H1 (cell line): ENCODE results near the gene PAK6.

Experiments used
- CTCF ChIP-seq, 3 experiments: IDR thresholded peaks; 1 replicate in 2 of 3; 2 replicates in 1 of 3; pipeline versions ENCODE4 v1.5.1 to v1.6.1; 2011; ENCODE audit warnings: low read length in 3 of 3, mild to moderate bottlenecking in 3 of 3, inconsistent platforms in 2 of 3, low read depth in 1 of 3, moderate library complexity in 1 of 3; ENCODE audit not compliant: insufficient read depth in 1 of 3; ENCODE audit errors: control extremely low read depth in 1 of 3
- EZH2 ChIP-seq: fragments of 200-600 bp; sonication (generic); IDR thresholded peaks from 2 replicates; pipeline ENCODE4 v1.7.1; 2012; ENCODE audit warnings: low read depth, mild to moderate bottlenecking, moderate library complexity, low read length, inconsistent platforms; ENCODE audit not compliant: severe bottlenecking
- JUND ChIP-seq: IDR thresholded peaks from 2 replicates; pipeline ENCODE4 v1.6.1; 2011; ENCODE audit warnings: mild to moderate bottlenecking, improper control_type of control experiment, low read length
- MAX ChIP-seq: IDR thresholded peaks from 2 replicates; pipeline ENCODE4 v1.6.1; 2012; ENCODE audit warnings: inconsistent platforms
- SIN3A ChIP-seq, 2 experiments: IDR thresholded peaks in 1 of 2; conservative IDR thresholded peaks in 1 of 2; 2 replicates each; pipeline ENCODE4 v1.6.1; 2011 to 2012; ENCODE audit warnings: low read length in 2 of 2, improper control_type of control experiment in 1 of 2, low read depth in 1 of 2, mild to moderate bottlenecking in 1 of 2
- TBP ChIP-seq: IDR thresholded peaks from 2 replicates; pipeline ENCODE4 v1.6.1; 2011; ENCODE audit warnings: low read depth, low read length, improper control_type of control experiment
- TCF12 ChIP-seq: IDR thresholded peaks from 2 replicates; pipeline ENCODE4 v1.6.1; 2011; ENCODE audit warnings: low read depth, mild to moderate bottlenecking, low read length

- TF ChIP-seq MAX (no peak), CTCF (IDR thresholded peaks at IDR 0.05; ENCODE audit: control extremely low read depth in 1 of 3, insufficient read depth in 1 of 3, low read depth in 1 of 3, low read length in 3 of 3) (no peak), JUND (no peak), EZH2 (no peak), SIN3A (conservative IDR thresholded peaks at IDR 0.05 in 1 of 2, IDR thresholded peaks at IDR 0.05 in 1 of 2; ENCODE audit: low read depth in 1 of 2, low read length in 2 of 2) (no peak), TBP (no peak), TCF12 (no peak)
Measured at GRCh38 chr15:40293905-40294895, 55.3 kb downstream of the PAK6 start.
